B cell (primary cell): ENCODE results near the gene ZMIZ1. TPM values are rescaled to one million over a fixed set of nuclear protein-coding genes. Genes with fewer than 3 reads are reported as not detected.

Experiments used
- ATAC-seq: fragments of 200-7000 bp; cut with Tn5 transposase; one replicate; pipeline ENCODE4 v1.10.0; 2021; ENCODE audit warnings: low read depth, mild to moderate bottlenecking, moderate number of reproducible peaks, moderate library complexity
- CTCF ChIA-PET: fragments of 350-600 bp; sonication (Branson Sonifier 250); formaldehyde crosslinking; loops from one replicate; lab custom pipeline; 2021; ENCODE audit warnings: antibody characterized with exemption, inconsistent platforms; lab: Charles Lee
- POLR2A ChIA-PET: fragments of 350-600 bp; sonication (Branson Sonifier 250); formaldehyde crosslinking; loops from one replicate; lab custom pipeline; 2021; ENCODE audit warnings: antibody characterized with exemption; lab: Charles Lee
- DNase-seq: peaks from one replicate; pipeline ENCODE4 v3.0.0; 2013
- H2AFZ ChIP-seq: 2 replicates; pipeline ENCODE4 v1.6.1; 2012; ENCODE audit warnings: mild to moderate bottlenecking, low read depth, low read length; ENCODE audit not compliant: insufficient read depth, poor library complexity, severe bottlenecking
- H3K27ac ChIP-seq, 2 donors: 1 replicate in 1 of 2; 2 replicates in 1 of 2; pipeline ENCODE4 v1.5.1; 2012 to 2013; ENCODE audit warnings: low read length in 2 of 2, mild to moderate bottlenecking in 2 of 2, moderate library complexity in 1 of 2
- H3K27me3 ChIP-seq, 4 experiments: fragments of 200-600 bp in 1 of 4; sonication (generic) in 1 of 4; replicated peaks in 1 of 4; 1 replicate in 2 of 4; 2 replicates in 2 of 4; pipeline versions ENCODE4 v1.6.1 to v1.7.0; 2013 to 2016; ENCODE audit warnings: low read length in 3 of 4, mild to moderate bottlenecking in 2 of 4, mixed read lengths in 1 of 4, moderate library complexity in 1 of 4; ENCODE audit not compliant: insufficient read depth in 4 of 4, control insufficient read depth in 3 of 4; ENCODE audit errors: control extremely low read depth in 1 of 4
- H3K36me3 ChIP-seq, 2 experiments: replicated peaks in 1 of 2; 1 replicate in 1 of 2; 2 replicates in 1 of 2; pipeline versions ENCODE4 v1.6.1 to v1.7.1; 2013; ENCODE audit warnings: low read length in 1 of 2; ENCODE audit not compliant: insufficient read depth in 2 of 2, control insufficient read depth in 1 of 2; ENCODE audit errors: control extremely low read depth in 1 of 2, extremely low read depth in 1 of 2
- H3K4me1 ChIP-seq, 2 donors: fragments of 200-600 bp in 1 of 2; sonication (generic) in 1 of 2; 1 replicate in 1 of 2; 2 replicates in 1 of 2; pipeline versions ENCODE4 v1.5.1 to v1.6.1; 2013 to 2017; ENCODE audit warnings: low read length in 2 of 2; ENCODE audit not compliant: control insufficient read depth in 2 of 2, insufficient read depth in 2 of 2
- H3K4me2 ChIP-seq: replicated peaks from 2 replicates; pipeline ENCODE3; 2012; ENCODE audit warnings: mild to moderate bottlenecking, low read depth, low read length; ENCODE audit not compliant: poor library complexity, severe bottlenecking
- H3K4me3 ChIP-seq, 5 experiments: fragments of 200-600 bp in 1 of 5; sonication (generic) in 1 of 5; 1 replicate in 3 of 5; 2 replicates in 2 of 5; pipeline versions ENCODE4 v1.5.1 to v1.7.0; 2011 to 2016; ENCODE audit warnings: low read length in 4 of 5, mild to moderate bottlenecking in 4 of 5, low read depth in 2 of 5, control low read depth in 1 of 5, moderate library complexity in 1 of 5; ENCODE audit not compliant: insufficient read depth in 1 of 5; ENCODE audit errors: control extremely low read depth in 1 of 5, extremely low read depth in 1 of 5
- H3K79me2 ChIP-seq: fragments of 200-600 bp; sonication (generic); one replicate; pipeline ENCODE4 v1.6.0; 2016; ENCODE audit warnings: low read length; ENCODE audit not compliant: control insufficient read depth, insufficient read depth
- H3K9ac ChIP-seq: fragments of 200-600 bp; sonication (generic); 2 replicates; pipeline ENCODE4 v1.6.1; 2017; ENCODE audit warnings: mild to moderate bottlenecking, low read length, moderate library complexity
- H3K9me3 ChIP-seq, 3 donors: one replicate each; pipeline versions ENCODE4 v1.6.1 to v1.7.1; 2013; ENCODE audit warnings: low read length in 2 of 3; ENCODE audit not compliant: control insufficient read depth in 2 of 3, insufficient read depth in 1 of 3; ENCODE audit errors: control extremely low read depth in 1 of 3
- H4K20me1 ChIP-seq: 2 replicates; pipeline ENCODE4 v1.6.0; 2012; ENCODE audit warnings: mild to moderate bottlenecking, low read length; ENCODE audit not compliant: insufficient read depth, control insufficient read depth, poor library complexity, severe bottlenecking
- H3K27ac Mint-ChIP-seq: one replicate; pipeline ENCODE4 v1.8.0; 2021; ENCODE audit warnings: mixed read lengths
- H3K27me3 Mint-ChIP-seq: one replicate; pipeline ENCODE4 v1.8.0; 2021; ENCODE audit warnings: mixed read lengths
- H3K4me1 Mint-ChIP-seq: one replicate; pipeline ENCODE4 v1.8.0; 2021; ENCODE audit warnings: mixed read lengths
- H3K4me3 Mint-ChIP-seq: one replicate; pipeline ENCODE4 v1.8.0; 2021; ENCODE audit warnings: mixed read lengths
- H3K9me3 Mint-ChIP-seq: one replicate; pipeline ENCODE4 v1.8.0; 2022; ENCODE audit warnings: mixed read lengths; ENCODE audit not compliant: insufficient read depth
- EZH2 ChIP-seq: IDR thresholded peaks from 2 replicates; pipeline ENCODE4 v1.6.1; 2012; ENCODE audit warnings: borderline replicate concordance, low read depth, mild to moderate bottlenecking, moderate library complexity, low read length; ENCODE audit not compliant: insufficient read depth, poor library complexity, severe bottlenecking
- WGBS: methylation state at CpG from one replicate; pipeline ENCODE4 v1.1.5; 2013; ENCODE audit warnings: missing lambda C conversion rate; ENCODE audit not compliant: insufficient coverage; 5-methylcytosine and 5-hydroxymethylcytosine counted together
- intact Hi-C: fragments of 100-400 bp; cut with micrococcal nuclease; formaldehyde crosslinking; loops from one replicate; pipeline ENCODE4 v1.10.0; 2022
- polyA plus RNA-seq: library from polyadenylated mRNA; depleted of rRNA; stranded (reverse); fragments of >200 nt; gene quantifications from 2 replicates; pipeline ENCODE4 v1.2.3, GENCODE V29; 2012
- total RNA-seq, 2 donors: library from RNA; stranded (reverse); fragments of 120-200 nt in 1 of 2; gene quantifications; 1 replicate in 1 of 2; 2 replicates in 1 of 2; pipeline versions ENCODE4 v1.2.3 to v1.2.4, GENCODE V29; 2013 to 2022
- TF ChIP-seq, protein P1 (sequence below): fragments of 200-600 bp; IDR thresholded peaks from one replicate; pipeline ENCODE4 v1.8.0; 2022; ENCODE audit warnings: antibody characterized with exemption, mild to moderate bottlenecking

The ZMIZ1 gene
- total and polyA plus RNA-seq, 2 donors (not counting 1 experiment from before 2014, with no cell fraction given), result 14.3 to 64.9 TPM

GRCh38 chr10:79243181-79244067 is 174.7 kb downstream of the ZMIZ1 start:
- H4K20me1 ChIP-seq, result no peaks in the 10 kb centered on the region
- peak overlapping the region; percentile 95 for H3K27ac Mint-ChIP-seq
- H2AFZ ChIP-seq, result peak overlapping the region; percentile 73
- TF ChIP-seq, protein P1, sequence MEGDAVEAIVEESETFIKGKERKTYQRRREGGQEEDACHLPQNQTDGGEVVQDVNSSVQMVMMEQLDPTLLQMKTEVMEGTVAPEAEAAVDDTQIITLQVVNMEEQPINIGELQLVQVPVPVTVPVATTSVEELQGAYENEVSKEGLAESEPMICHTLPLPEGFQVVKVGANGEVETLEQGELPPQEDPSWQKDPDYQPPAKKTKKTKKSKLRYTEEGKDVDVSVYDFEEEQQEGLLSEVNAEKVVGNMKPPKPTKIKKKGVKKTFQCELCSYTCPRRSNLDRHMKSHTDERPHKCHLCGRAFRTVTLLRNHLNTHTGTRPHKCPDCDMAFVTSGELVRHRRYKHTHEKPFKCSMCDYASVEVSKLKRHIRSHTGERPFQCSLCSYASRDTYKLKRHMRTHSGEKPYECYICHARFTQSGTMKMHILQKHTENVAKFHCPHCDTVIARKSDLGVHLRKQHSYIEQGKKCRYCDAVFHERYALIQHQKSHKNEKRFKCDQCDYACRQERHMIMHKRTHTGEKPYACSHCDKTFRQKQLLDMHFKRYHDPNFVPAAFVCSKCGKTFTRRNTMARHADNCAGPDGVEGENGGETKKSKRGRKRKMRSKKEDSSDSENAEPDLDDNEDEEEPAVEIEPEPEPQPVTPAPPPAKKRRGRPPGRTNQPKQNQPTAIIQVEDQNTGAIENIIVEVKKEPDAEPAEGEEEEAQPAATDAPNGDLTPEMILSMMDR, result no peak
- no peak for TF ChIP-seq EZH2
- no peaks in the 10 kb centered on the region for H3K27me3 ChIP-seq
- peaks cover 55 to 61% of the 10 kb centered on the region in 2 donors for H3K4me1 ChIP-seq
- H3K27ac ChIP-seq, result peak overlapping the region; percentile 93 to 95
- peaks cover 0 to 2% of the 10 kb centered on the region in 2 experiments for H3K36me3 ChIP-seq
- no peaks in the 10 kb centered on the region for H3K27me3 Mint-ChIP-seq
- peak; percentile 59 for ATAC-seq
- 26% methylated on average over 115 of the region's 120 CpGs for WGBS
- H3K9me3 Mint-ChIP-seq, result no peaks in the 10 kb centered on the region
- intact Hi-C loops, result loop anchor here (2.0 to 5.0 kb wide), 4 partner anchors 46 to 201 kb away; partner anchors contain the start of gene ZCCHC24
- peaks cover 62% of the 10 kb centered on the region for H3K4me1 Mint-ChIP-seq
- H3K79me2 ChIP-seq, result peaks cover 45% of the 10 kb centered on the region
- peak overlapping the region; percentile 68 for H3K9ac ChIP-seq
- ChIA-PET POLR2A (interaction anchor here (0.6 to 2.4 kb wide), 8 partner anchors 9 to 107 kb away, joined by 3 to 16 read pairs (median 3); no protein-coding TSS in a partner anchor), CTCF (interaction anchor here (1.4 to 2.2 kb wide), 3 partner anchors 13 to 41 kb away, joined by 3 to 5 read pairs (median 3); no protein-coding TSS in a partner anchor)
- peak overlapping the region; percentile 8 to 69 (median 62) for H3K4me3 ChIP-seq
- H3K4me3 Mint-ChIP-seq, result peak overlapping the region; percentile 88
- peak overlapping the region; percentile 95 for H3K4me2 ChIP-seq
- H3K9me3 ChIP-seq, result no peaks in the 10 kb centered on the region
- peak; percentile 82 for DNase-seq
